GM19372 (cell line): ENCODE results near the gene RASGEF1C.

Experiments
- ATAC-seq: cut with Tn5 transposase; IDR thresholded peaks from one replicate; pipeline ENCODE4 v1.9.1; 2021; ENCODE audit warnings: mild to moderate bottlenecking, low read depth, moderate library complexity; ENCODE audit not compliant: unreplicated experiment

Gene RASGEF1C

DNA sequence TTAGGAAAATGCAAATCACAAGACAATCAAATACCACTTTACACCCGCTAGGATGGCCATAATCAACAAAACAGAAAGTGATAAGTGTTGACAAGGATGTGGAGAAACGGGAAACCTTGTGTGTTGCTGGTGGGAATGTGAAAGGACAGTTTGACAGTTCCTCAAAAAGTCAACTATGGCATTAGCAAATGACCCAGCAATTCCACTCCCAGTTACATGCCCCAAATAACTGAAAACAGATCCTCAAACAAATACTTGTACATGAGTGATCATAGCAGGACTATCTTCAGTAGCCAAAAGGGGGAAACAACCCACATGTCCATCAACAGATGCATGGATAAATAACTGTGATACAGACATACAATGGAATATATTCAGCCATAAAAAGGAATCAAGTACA is 21.2 kb downstream of the RASGEF1C start:
- no peak for ATAC-seq

DNA sequence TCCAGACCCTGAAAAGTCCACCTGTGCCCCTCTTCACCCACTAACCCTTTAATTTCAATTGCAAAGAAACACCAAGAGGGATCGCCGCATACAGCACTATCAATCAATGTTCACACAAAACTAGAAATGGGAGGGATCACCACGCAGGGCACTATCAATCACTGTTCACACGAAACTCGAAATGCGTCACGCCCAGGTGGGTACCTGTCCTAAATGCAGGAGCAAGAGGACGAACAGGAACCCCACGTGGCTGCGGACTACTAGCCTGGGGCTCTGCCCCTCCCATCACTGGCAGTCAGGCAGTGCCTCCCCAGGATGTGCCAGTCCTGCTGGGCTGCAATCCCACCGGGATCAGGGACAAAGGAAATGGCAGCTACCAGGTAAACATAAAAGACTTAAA is 28.2 kb downstream of the RASGEF1C start:
- no peak for ATAC-seq

DNA sequence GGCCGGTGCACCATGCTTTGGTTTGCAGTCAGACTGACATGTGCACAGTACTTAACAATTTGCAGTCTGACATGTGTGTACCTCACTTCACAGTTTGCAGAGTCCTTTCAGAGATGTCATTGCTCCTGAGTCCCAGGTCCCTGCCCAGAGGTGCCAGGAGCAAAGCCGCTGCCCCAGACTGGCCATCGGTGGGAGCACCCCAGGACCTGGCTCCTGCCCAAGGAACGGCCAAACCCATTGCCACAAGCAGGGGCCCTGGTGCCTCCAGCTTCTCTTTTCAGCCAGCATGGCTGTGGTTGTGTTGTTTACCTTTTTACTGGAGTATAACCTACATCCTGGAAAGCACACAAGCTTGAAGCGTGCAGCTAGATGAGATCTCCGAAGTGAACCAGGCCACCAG is 28.6 kb downstream of the RASGEF1C start:
- no peak for ATAC-seq

DNA sequence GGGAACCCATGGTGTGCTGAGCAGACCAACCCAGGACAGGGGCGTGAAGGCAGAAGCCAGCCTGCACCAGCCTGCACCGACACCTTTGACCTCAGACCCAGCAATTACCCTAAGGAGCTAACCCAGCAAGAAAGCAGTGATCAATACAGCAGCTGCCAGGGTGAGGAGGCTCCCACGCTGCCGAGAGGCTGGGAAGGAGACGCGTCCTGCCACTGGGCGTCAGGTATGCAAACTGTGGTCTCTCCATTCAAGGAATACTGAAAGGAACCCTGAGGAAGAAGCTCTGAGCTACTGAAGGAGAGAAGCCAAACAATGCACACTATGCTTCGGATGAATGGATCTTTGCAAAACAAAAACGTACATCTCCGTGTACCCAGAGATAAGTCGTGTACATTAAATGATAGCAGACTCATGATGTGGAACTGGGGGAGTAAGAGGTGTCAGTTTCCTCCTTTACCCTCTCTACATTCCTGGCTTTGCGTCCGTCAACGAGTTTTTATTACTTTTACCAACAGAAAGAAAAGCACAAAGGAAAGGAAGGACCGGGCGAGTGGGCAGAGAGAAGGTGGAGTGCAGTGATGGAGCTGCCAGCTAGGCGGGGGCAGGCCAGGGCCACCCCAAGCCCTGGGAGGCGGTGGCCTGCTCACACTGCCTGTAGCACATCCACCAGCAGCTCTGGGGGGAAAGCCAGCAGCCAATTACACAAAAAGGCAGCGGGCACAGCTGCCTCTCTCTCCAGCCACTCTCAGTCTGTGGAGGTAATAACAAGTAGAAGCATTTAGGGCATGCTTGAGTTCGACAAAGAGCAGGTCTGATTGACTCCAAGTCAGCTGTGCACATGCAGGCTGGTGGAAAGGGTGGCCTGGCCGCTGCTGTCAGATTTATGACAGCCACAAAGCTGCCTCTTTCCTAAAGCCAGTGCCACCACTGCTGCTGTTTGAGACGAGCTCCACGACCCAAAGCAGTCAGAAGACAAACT is 29.3 kb downstream of the RASGEF1C start:
- no peak for ATAC-seq

DNA sequence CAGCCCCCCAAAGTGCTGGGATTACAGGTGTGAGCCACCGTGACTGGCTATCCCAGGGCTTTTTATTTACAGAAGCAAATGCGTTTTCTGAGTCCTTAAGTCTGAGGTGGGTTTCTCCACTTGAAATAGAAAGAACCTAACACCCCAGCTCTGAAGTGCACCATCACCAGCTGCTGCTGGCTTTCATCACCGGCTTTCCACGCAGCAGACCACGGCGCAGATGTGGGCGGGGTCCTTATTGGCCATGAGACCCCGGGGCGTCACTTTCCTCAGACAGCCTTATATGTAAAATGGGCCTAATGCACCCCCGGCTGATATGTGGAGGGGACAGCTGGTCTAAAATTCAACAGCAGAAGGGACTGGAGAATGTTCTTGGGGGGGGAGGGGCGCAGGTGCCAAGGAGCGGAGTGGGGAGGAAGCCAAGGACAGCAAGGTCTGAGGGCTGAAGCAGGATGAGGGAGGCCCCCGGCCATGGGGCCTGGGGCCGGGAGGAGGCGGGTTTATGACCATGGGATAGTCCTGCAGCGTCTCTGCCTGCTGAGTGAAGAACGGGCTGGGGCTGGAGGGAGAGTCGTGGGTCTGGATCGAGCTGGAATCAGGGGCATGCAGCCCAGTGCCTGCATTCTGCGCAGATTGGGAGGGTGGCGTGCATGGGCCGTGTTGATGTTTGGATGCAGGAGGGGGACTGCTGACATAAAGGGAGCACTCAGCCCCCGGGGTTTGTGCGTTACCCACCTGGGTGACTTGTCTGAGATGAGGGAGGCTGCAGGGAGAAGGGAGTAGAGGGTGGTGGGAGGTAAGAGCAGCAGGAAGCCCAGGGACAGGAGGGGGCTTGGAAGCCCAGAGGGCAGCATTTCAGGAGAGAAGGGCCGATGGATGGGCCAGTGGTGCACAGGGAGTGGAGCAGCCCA is 30.2 kb downstream of the RASGEF1C start:
- ATAC-seq, result no peak

DNA sequence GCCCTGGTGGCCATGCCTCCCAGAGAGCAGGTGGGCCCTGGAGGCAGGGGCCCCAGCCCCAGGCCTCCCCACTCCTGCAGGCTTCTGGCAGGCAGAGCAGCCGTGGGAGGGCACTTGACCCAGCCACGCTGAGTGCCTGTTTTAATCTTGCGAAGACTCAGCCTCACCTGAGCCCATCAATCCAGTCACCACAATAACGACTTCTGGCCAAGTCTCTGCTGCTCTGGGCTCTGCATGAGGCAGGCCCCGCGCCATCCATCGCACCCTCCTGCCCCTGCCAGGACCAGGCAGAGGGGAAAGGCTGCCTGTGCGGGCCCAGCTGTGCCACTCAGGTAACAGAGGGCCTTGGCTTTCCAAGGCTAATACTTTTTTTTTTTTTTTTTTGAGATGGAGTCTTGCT is 32.8 kb downstream of the RASGEF1C start:
- no peak for ATAC-seq

DNA sequence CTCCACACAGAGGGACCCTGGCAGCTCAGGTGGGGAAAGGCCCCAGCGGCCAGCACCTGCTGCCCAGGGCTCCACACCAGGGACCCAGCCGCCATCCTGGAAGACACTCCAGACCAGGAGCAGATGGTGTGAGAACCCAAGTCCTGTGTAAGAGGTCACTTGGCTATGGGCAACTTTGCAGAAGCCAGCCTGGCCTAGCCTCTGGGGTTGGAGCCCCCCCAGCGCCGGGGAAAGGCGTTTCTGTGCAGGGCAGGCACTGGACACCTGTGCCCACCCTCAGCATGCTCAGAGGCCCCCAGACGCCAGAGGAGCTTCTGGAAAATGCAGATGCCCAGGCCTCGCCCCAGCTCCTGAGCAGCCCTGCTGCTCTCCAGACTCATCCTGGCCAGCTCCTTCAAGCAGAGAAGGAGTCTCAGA is 34.0 kb downstream of the RASGEF1C start:
- ATAC-seq, result no peak

DNA sequence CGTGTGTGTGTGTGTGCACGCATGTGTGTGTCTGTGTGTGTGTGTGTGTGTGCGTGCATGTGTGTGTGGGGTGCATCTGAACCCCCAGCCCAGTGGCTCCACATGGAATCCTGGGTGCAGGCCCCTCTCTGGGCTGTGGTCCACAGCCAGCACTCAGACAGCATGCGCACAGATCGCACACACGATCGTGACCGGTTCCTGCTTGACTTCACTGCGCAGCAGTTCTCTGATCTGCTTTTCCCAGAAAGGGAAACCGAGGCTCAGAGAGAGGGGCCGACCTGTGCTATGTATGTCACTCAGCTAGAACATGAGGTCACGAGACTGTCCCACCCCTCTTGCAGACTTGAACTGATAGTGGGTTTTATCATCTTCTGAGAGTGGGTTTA is 34.4 kb downstream of the RASGEF1C start:
- ATAC-seq, result no peak

DNA sequence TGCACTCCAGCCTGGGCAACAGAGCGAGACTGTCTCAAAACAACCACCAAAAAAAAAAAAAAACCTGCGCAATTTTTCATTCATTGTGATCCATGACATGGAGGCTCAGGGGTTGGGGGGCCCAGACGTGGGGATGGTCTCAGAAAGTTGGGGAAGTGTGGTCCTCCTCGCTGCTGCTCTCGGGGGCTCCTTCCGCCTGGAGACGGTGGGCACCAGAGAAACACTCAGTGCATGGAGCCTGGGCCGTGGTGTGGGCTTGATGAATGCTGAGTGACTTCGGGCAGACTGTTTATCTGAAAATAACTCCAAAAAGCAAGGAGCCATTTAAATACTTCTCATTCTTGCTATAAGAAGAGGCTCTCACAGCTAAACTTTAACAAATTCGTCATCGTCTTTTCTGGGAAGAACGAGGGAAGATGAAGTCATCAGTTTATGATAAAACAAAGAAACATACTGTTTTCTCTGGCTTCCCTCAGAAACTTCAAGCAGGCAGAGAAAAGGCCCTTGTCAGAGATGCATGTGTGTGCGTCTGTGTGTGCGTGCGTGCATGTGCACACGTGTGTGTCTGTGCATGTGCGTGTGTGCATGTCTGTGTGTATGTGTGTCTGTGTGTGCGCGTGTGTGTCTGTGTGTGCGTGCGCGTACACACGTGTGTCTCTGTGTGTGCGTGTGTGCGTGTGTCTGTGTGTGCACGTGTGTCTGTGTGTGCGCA is 35.0 kb downstream of the RASGEF1C start:
- ATAC-seq, result no peak

DNA sequence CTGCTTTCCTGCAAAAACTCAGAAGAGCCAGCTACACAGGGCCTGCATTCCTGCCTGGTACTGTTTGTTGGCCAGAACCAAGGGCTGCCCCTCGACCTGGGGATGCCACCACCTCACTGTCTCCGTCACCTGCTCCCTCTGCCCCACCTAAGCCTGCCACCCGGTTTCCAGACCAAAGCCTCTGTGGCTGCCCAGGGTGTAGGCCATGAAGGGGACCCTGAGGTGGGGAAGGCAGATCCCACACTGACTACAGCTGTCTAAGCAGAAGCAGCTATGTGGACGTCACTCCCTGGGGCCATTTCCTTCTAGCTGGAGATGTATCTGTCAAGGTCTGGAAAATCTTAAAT is 35.8 kb downstream of the RASGEF1C start:
- no peak for ATAC-seq

DNA sequence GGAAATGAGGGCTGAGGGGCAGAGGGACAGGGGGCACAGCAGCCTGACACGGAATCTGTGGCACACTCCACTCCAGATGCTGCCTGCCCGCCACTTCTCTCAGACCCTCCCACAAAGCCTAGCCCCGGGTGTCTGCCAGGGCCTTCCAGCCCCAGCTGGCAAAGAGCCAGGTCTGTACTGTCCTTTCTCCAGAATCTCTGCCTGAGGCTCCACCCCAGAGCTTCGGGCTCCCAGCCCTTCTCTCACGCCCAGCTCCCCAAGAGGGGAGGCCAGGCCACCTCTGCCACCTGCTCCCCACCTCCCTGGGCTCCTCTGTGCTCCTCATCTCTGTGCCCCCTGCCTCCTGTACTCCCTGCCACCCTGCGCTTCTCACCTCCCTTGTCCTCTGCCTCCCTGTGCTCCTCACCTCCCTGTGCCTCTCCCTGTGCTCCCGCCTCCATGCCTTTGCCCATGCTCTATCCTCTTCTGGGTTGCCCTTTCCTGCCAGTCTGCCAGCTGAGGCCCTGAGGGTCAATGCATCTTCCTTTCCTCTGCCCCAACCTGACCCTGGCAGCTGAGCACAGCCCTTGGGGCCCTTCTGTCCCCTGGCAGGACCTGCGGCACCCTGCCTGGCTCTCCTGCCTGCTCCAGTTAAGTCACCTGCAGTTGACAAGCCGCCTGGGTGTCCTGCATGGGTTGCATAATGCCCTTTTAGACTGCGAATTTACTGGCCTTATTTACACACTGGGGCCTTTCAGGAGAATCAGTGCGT is 36.4 kb downstream of the RASGEF1C start:
- no peak for ATAC-seq

DNA sequence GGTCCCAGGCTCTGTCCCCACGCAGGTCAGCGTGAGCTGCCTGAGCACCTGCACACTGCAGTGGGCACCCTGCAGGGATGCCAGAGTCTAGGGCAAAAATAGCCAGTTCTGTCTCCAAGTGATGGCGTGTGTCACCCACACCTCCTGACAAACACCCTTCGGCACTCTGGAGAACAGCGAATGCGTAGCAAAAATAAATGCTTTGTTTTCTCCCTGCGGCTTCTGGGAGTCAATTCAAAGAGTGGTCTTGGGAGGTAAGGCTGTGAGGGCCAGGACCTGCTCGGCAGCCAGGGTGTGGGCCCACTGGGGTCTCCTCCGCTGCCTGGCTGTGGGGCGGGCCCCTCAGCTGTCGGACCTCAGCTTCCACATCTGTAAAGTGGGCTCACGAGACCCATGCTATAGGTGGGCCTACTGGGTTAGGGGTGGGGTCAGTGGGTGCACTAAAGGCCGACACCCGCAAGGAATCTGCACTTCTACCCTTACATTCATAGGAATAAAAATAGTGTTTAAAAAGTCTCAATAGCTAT is 37.4 kb downstream of the RASGEF1C start:
- ATAC-seq, result no peak

DNA sequence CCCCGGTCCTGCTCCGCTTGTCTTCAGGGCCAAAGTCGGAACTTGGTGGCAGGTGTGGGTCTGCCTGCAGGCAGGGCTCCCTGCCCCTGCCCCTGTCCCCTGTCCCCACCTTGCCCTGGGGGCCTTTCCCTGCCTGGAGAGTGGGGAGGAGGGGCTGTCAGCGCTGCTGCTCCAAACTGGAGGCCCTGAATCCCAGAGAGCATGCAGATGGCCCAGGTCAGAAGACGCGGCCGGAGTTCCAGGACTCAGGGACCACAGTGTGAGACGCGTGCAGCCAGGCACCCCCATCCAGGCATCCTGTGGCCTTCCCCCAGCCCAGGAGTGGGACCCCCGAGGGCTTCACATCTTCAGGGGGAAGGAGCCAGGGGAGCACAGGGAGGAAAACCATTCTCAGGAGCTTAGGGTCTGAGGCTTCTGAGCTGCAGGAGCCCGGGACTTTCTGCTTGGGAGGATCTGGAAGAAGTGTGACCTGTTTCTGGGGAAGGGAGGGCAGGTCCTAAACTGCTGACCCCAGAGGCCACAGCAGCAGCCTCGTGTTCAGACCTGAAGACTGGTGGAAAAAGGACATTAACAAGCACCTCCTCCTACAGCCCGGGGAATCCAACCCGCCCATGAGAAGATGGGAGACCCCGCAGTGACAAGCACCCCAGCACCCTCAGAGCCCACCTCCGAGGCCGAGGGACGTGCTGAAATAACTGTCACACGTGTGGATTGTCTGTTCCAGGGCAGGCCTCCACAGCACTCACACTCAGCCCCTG is 38.0 kb downstream of the RASGEF1C start:
- no peak for ATAC-seq

DNA sequence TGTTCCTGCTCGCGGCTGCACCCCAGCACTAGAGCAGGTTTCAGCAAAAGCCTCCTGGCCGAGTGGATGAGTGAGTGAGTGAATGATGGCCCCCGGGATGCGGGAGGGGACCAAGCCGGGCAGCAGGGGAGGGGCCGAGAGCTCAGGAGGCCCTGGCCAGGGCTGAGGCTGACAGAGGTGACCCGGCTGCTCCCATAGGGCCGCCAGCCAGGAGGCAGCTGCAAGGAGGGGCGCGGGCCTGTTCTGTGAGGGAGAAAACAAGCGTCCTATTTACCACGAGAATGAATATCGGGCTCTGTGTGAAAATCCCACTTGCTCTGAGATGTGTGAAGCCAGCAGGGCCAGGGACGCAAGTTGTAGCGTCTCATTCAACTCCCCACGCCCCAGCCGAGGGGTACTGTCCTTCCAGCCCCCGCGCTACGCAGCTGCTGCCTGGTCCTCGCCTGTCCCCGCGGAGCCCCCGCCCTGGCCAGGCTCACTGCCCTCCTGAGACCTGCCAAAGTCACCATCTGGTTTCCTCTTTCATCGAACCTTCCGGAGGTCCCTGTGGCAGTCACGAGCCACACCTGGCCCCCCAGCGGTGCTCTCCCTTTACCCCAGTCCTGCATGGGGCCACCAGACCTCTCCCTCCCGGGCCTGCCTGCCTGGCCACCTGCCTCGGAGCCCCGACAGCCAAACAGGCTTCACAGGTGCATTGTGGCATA is 38.8 kb downstream of the RASGEF1C start:
- no peak for ATAC-seq

DNA sequence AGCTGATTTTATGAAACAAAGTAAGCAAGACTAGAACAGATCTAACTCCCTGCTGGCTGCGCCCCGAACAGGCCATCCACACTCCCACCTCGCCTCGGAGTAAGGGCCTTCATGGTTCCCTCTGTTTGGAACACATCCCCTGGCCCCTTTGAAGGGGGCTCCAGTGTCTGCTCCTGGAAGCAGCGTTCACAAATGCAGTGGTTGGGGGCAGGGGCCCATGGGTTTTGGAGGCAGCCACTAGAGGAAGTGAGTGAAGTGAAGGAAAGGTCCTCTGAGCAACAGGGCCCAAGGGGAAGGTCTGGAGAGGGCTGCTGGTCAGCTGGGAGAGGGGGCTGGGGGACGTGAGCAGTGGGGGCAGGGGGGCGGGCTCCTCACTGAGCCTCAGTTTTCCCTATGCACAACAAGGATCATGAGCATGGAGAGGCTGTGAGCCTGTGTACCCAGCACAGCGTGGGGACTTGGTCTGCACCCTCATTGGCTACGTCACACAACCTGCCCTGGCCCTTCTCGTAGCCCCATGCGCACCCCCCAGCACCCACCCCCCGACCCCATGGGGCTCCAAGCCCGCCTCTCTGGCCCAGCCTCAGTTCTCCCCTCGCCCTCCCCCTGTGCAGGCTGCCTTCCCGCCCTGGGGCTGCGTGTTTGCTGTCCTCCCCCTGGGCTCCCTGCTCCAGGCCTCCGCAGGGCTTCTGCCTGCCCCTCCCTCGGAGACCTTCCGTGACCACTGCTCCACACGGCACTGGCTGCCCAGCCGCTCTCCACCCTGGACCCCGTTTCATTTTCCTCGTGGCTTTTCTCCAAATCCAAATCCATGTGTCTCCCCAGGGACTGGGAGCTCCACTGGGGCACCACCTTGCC is 39.5 kb downstream of the RASGEF1C start:
- no peak for ATAC-seq

DNA sequence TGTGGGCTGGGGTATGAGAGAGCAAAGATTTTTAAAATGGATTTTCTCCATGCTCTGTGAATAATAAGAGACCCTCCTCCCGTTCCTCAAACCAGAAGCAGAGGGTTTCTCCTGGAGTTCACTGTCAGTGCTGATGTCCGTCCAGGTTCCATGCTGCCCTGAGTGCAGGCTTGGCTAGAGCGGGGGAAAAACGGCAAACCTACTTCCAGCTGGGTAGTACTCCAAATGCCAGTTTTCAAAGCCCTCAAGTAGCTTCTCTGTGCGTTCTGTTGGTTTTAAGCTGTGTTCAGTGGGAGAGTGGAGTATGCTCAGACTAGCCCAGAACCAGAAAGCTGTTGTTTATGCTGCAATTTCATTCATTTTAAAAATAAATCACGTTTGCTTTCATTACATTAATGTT is 40.3 kb downstream of the RASGEF1C start:
- no peak for ATAC-seq

DNA sequence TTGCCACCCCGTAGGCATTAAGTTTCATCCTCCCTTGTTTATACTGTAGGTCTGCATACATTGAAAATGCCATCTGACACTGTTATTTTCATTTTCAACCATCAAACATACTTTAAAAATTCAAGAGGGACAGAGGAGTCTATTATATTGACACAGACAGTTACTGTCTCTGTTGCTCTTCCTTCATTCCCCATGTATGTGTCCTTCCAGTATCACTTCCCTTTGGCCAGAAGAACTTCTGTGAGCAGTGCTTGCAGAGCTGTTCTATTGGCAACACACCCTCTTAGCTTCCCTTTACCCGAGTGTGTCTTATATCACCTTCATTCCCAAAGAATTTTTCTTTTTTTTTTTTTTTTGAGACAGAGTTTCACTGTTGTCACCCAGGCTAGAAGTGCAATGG is 42.8 kb downstream of the RASGEF1C start:
- no peak for ATAC-seq

DNA sequence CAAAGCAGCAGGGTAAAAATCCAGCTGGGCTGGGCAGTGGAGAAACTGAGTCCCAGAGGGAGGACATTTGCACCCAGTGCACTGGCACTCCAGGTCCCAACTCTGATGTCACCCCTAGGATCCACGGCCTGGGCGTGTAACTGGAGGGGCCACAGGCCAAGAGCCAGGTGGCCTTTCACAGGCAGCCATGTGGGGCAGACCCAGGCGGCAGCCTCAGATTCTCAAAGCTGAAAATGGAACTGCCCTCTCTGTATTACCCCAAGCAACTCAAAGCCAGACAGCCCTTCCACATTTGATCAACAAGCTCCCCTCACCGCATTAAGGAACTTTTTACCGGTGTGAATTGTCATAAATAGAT is 46.7 kb downstream of the RASGEF1C start:
- no peak for ATAC-seq
